HEK293 (cell line): ENCODE measurements around the gene XPO4.

Source experiments
- CTCF ChIA-PET: fragments of 350-600 bp; formaldehyde crosslinking; extraction: SDS; loops from one replicate; lab custom pipeline; 2021; ENCODE audit warnings: antibody characterized with exemption; lab: Yijun Ruan, JAX
- POLR2A ChIA-PET: fragments of 300-600 bp; formaldehyde crosslinking; extraction: SDS; loops from one replicate; lab custom pipeline; 2020; ENCODE audit warnings: antibody characterized with exemption, inconsistent platforms; lab: Yijun Ruan, JAX
- H3K27ac ChIP-seq: fragments of 200-500 bp; sonication (Bioruptor generic); 2 replicates; pipeline ENCODE4 v1.5.1; 2014; ENCODE audit warnings: low read depth, low read length, control low read depth, inconsistent platforms; ENCODE audit errors: extremely low read depth
- H3K36me3 ChIP-seq, 2 experiments: fragments of 200-500 bp in 1 of 2; sonication (Bioruptor generic) in 1 of 2; 1 replicate in 1 of 2; 2 replicates in 1 of 2; pipeline ENCODE4 v1.5.1; 2014 to 2017; ENCODE audit warnings: inconsistent platforms in 2 of 2, low read length in 2 of 2; ENCODE audit not compliant: control insufficient read depth in 2 of 2, insufficient read depth in 1 of 2
- H3K4me1 ChIP-seq: fragments of 200-500 bp; sonication (Bioruptor generic); 2 replicates; pipeline ENCODE4 v1.5.1; 2014; ENCODE audit warnings: mild to moderate bottlenecking, low read length, inconsistent platforms; ENCODE audit not compliant: control insufficient read depth, insufficient read depth
- H3K4me3 ChIP-seq: 2 replicates; pipeline ENCODE4 v1.5.1; 2011; ENCODE audit warnings: low read depth, mild to moderate bottlenecking, control low read depth, low read length, moderate library complexity
- H3K9me3 ChIP-seq: fragments of 200-500 bp; sonication (Bioruptor generic); 2 replicates; pipeline ENCODE4 v1.5.1; 2014; ENCODE audit warnings: low read depth, low read length, inconsistent platforms; ENCODE audit not compliant: control insufficient read depth, insufficient read depth
- GFI1B ChIP-seq: fragments of 450-650 bp; formaldehyde crosslinking; IDR thresholded peaks from 2 replicates; pipeline ENCODE4 v1.5.1; 2016; ENCODE audit warnings: missing biosample characterization, missing genetic modification characterization
- OVOL3 ChIP-seq: fragments of 450-650 bp; formaldehyde crosslinking; IDR thresholded peaks from 2 replicates; pipeline ENCODE4 v1.5.1; 2016; ENCODE audit warnings: missing biosample characterization, missing genetic modification characterization
- SCRT1 ChIP-seq: fragments of 450-650 bp; formaldehyde crosslinking; IDR thresholded peaks from 2 replicates; pipeline ENCODE4 v1.5.1; 2016; ENCODE audit warnings: missing biosample characterization, missing genetic modification characterization, borderline replicate concordance
- ZBTB1 ChIP-seq: fragments of 450-650 bp; formaldehyde crosslinking; IDR thresholded peaks from 2 replicates; pipeline ENCODE4 v1.5.1; 2016; ENCODE audit warnings: missing biosample characterization, missing genetic modification characterization
- ZBTB7A ChIP-seq: fragments of 450-650 bp; formaldehyde crosslinking; IDR thresholded peaks from 2 replicates; pipeline ENCODE4 v1.5.1; 2016; ENCODE audit warnings: low read depth, missing biosample characterization, missing genetic modification characterization
- ZFP69B ChIP-seq: fragments of 450-650 bp; formaldehyde crosslinking; IDR thresholded peaks from 2 replicates; pipeline ENCODE4 v1.5.1; 2016; ENCODE audit warnings: missing biosample characterization, missing genetic modification characterization
- ZNF10 ChIP-seq: fragments of 450-650 bp; formaldehyde crosslinking; IDR thresholded peaks from 2 replicates; pipeline ENCODE4 v1.5.1; 2017; ENCODE audit warnings: missing biosample characterization, missing genetic modification characterization
- ZNF140 ChIP-seq: fragments of 450-650 bp; formaldehyde crosslinking; IDR thresholded peaks from 2 replicates; pipeline ENCODE4 v1.5.1; 2016; ENCODE audit warnings: missing biosample characterization, missing genetic modification characterization
- ZNF157 ChIP-seq: fragments of 450-650 bp; formaldehyde crosslinking; IDR thresholded peaks from 2 replicates; pipeline ENCODE4 v1.5.1; 2016; ENCODE audit warnings: missing biosample characterization, missing genetic modification characterization
- ZNF16 ChIP-seq: fragments of 450-650 bp; formaldehyde crosslinking; IDR thresholded peaks from 2 replicates; pipeline ENCODE4 v1.5.1; 2016; ENCODE audit warnings: low read depth, missing biosample characterization, missing genetic modification characterization
- ZNF184 ChIP-seq: fragments of 450-650 bp; IDR thresholded peaks from 2 replicates; pipeline ENCODE4 v1.5.1; 2018; ENCODE audit warnings: missing biosample characterization, mild to moderate bottlenecking, missing genetic modification characterization
- ZNF23 ChIP-seq: fragments of 450-650 bp; formaldehyde crosslinking; IDR thresholded peaks from 2 replicates; pipeline ENCODE4 v1.5.1; 2016; ENCODE audit warnings: missing biosample characterization, missing genetic modification characterization, borderline replicate concordance
- ZNF239 ChIP-seq: fragments of 450-650 bp; formaldehyde crosslinking; IDR thresholded peaks from 2 replicates; pipeline ENCODE4 v1.5.1; 2016; ENCODE audit warnings: missing biosample characterization, missing genetic modification characterization
- ZNF302 ChIP-seq: fragments of 450-650 bp; formaldehyde crosslinking; IDR thresholded peaks from 2 replicates; pipeline ENCODE4 v1.5.1; 2016; ENCODE audit warnings: missing biosample characterization, missing genetic modification characterization, low read depth
- ZNF391 ChIP-seq: fragments of 450-650 bp; formaldehyde crosslinking; IDR thresholded peaks from 2 replicates; pipeline ENCODE4 v1.5.1; 2016; ENCODE audit warnings: low read depth, missing biosample characterization, missing genetic modification characterization, borderline replicate concordance
- ZNF426 ChIP-seq: fragments of 450-650 bp; formaldehyde crosslinking; IDR thresholded peaks from 2 replicates; pipeline ENCODE4 v1.5.1; 2017; ENCODE audit warnings: missing biosample characterization, missing genetic modification characterization, mild to moderate bottlenecking, inconsistent platforms, moderate library complexity
- ZNF501 ChIP-seq: fragments of 450-650 bp; formaldehyde crosslinking; IDR thresholded peaks from 2 replicates; pipeline ENCODE4 v1.5.1; 2016; ENCODE audit warnings: missing biosample characterization, missing genetic modification characterization
- ZNF529 ChIP-seq: fragments of 450-650 bp; formaldehyde crosslinking; IDR thresholded peaks from 2 replicates; pipeline ENCODE4 v1.5.1; 2017; ENCODE audit warnings: missing genetic modification characterization, missing biosample characterization; ENCODE audit not compliant: insufficient replicate concordance
- ZNF777 ChIP-seq: fragments of 450-650 bp; formaldehyde crosslinking; IDR thresholded peaks from 2 replicates; pipeline ENCODE4 v1.5.1; 2017; ENCODE audit warnings: missing biosample characterization, missing genetic modification characterization, borderline replicate concordance
- ZNF837 ChIP-seq: fragments of 450-650 bp; formaldehyde crosslinking; IDR thresholded peaks from 2 replicates; pipeline ENCODE4 v1.5.1; 2016; ENCODE audit warnings: missing biosample characterization, missing genetic modification characterization
- ZNF843 ChIP-seq: fragments of 450-650 bp; formaldehyde crosslinking; IDR thresholded peaks from 2 replicates; pipeline ENCODE4 v1.5.1; 2016; ENCODE audit warnings: missing biosample characterization, missing genetic modification characterization
- ZSCAN16 ChIP-seq: fragments of 450-650 bp; formaldehyde crosslinking; IDR thresholded peaks from 2 replicates; pipeline ENCODE4 v1.5.1; 2016; ENCODE audit warnings: missing biosample characterization, missing genetic modification characterization
- TF ChIP-seq, protein P1 (sequence below): fragments of 450-650 bp; formaldehyde crosslinking; IDR thresholded peaks from 2 replicates; pipeline ENCODE4 v1.5.1; 2016; ENCODE audit warnings: missing biosample characterization, missing genetic modification characterization, low read depth
- TF ChIP-seq, protein P2 (sequence below): fragments of 450-650 bp; formaldehyde crosslinking; IDR thresholded peaks from 2 replicates; pipeline ENCODE4 v1.5.1; 2016; ENCODE audit warnings: missing biosample characterization, missing genetic modification characterization
- TF ChIP-seq, protein P3 (sequence below): fragments of 450-650 bp; formaldehyde crosslinking; IDR thresholded peaks from 2 replicates; pipeline ENCODE4 v1.5.1; 2016; ENCODE audit warnings: missing biosample characterization, missing genetic modification characterization
- TF ChIP-seq, protein P4 (sequence below): fragments of 450-650 bp; formaldehyde crosslinking; IDR thresholded peaks from 2 replicates; pipeline ENCODE4 v1.5.1; 2016; ENCODE audit warnings: missing biosample characterization, missing genetic modification characterization

XPO4 gene

DNA sequence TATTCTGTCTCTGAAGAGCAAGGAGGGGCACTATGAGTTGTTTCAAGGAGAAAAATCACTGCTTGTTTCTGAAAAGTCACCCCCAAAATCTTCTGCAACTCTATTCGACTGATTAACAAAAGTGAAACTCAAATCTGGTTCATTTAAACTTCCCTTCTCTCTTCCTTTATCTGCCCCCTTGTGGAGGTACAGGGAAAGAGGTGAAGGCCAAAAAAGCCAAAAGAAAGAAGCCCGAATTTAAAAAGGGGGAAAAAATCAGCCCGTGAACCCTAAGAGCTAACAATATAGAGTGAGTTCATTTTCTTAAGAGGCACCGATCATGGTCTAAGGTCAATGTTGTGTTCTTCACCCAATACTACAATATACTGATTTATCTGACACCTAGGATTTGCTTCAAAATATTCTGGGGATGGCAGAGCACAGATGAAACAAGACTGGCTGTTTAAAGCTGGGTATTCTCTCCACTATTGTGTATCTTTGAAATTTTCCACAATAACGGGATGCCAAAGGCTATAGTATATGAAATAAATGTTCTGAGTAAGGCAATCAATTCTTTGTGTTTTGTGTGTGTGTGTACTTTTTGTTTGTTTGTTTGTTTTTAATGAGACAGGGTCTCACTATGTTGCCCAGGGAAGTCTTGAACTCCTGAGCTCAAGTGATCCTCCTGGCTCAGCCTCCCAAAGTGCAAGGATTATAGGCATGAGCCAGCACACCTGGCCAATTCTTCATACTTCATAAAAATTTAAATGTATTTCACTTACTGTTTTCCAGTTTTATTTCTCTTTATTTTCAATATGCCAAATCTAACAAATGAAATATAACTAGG is 73.8 kb downstream of the XPO4 start (continued):
- no peak for TF ChIP-seq ZNF302 (tag by site-specific recombination)
- no peak for TF ChIP-seq ZNF391 (tag by site-specific recombination)
- no peak for TF ChIP-seq ZNF239 (tag by site-specific recombination)
- no peak for TF ChIP-seq SCRT1 (tag by site-specific recombination)
- TF ChIP-seq ZNF140 (tag by site-specific recombination): no peak

DNA sequence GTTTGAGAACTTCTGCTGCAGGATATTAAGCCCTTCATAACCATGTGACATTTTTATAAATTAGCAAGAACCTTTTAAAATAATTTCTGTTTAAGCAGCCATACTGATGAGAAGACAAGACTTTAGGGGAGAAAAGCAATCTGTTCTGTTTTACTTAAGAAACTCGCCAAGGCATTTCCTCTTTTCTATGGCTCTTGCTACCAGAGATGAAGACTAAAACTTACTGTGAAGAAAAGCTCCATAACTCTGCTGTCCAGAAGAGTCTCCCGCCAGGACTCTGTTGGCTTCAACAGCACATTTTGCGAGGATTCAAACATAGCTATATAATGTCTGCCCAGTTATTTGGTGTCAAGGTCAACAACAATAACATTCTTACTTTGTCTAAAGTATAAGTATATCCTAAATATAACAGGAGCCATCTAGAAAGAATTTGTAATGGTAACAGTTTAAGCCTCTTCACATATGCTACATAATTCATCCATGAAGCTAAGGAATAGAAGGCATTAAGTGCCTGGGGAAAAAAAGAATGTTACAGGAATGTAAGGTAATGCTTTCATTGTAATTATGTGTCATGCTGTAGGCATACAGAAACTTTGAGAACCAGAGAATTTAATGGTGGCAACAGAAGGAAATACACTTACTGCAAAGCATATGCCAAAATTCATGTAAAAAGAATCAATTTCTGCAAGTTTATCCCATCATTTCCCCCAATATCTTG is 75.5 kb downstream of the XPO4 start:
- Histone ChIP-seq H3K4me3 (no peak overlapping the region), H3K27ac (no peak overlapping the region)
- POLR2A ChIA-PET: no interaction called here

DNA sequence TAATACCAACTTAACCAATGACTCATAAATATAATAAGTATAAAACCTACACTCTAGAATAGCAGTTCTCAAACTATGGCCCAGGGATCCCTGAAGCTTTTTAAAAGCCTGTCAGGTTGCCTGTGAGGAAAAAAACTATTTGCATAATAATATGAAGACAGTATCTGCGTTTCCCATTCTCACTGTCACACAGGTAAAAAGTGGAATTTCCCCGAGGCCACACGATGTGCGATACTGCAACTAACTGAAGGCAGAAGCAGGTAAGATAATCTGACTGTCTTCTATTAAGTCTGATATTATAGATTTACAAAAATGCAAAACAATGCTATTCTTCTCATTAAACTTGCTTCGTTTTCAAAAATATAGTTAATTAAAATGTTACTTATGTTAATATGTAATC is 76.2 kb downstream of the XPO4 start:
- POLR2A ChIA-PET: no interaction called here
- no peak overlapping the region for H3K27ac ChIP-seq

More for the DNA sequence above, 75.5 kb downstream of the XPO4 start:
- CTCF ChIA-PET: interaction anchor here (0.6 to 4.8 kb wide), 7 partner anchors 16 to 420 kb away, joined by 3 to 45 read pairs (median 3); no protein-coding TSS in a partner anchor
- no peak for TF ChIP-seq ZNF843 (tag by site-specific recombination)
- no peak for TF ChIP-seq ZNF529 (tag by site-specific recombination)
- no peak for TF ChIP-seq ZBTB1 (tag by site-specific recombination)
- TF ChIP-seq ZNF10 (tag by site-specific recombination): no peak
- TF ChIP-seq ZNF501 (tag by site-specific recombination): no peak
- no peak for TF ChIP-seq ZSCAN16 (tag by site-specific recombination)
- no peak for TF ChIP-seq ZNF777 (tag by site-specific recombination)
- TF ChIP-seq GFI1B: no peak
- no peak for TF ChIP-seq OVOL3 (tag by site-specific recombination)
- TF ChIP-seq, protein P1, sequence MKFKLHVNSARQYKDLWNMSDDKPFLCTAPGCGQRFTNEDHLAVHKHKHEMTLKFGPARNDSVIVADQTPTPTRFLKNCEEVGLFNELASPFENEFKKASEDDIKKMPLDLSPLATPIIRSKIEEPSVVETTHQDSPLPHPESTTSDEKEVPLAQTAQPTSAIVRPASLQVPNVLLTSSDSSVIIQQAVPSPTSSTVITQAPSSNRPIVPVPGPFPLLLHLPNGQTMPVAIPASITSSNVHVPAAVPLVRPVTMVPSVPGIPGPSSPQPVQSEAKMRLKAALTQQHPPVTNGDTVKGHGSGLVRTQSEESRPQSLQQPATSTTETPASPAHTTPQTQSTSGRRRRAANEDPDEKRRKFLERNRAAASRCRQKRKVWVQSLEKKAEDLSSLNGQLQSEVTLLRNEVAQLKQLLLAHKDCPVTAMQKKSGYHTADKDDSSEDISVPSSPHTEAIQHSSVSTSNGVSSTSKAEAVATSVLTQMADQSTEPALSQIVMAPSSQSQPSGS (tag by site-specific recombination): no peak
- TF ChIP-seq ZFP69B (tag by site-specific recombination): no peak
- TF ChIP-seq ZNF184: no peak
- TF ChIP-seq, protein P2, sequence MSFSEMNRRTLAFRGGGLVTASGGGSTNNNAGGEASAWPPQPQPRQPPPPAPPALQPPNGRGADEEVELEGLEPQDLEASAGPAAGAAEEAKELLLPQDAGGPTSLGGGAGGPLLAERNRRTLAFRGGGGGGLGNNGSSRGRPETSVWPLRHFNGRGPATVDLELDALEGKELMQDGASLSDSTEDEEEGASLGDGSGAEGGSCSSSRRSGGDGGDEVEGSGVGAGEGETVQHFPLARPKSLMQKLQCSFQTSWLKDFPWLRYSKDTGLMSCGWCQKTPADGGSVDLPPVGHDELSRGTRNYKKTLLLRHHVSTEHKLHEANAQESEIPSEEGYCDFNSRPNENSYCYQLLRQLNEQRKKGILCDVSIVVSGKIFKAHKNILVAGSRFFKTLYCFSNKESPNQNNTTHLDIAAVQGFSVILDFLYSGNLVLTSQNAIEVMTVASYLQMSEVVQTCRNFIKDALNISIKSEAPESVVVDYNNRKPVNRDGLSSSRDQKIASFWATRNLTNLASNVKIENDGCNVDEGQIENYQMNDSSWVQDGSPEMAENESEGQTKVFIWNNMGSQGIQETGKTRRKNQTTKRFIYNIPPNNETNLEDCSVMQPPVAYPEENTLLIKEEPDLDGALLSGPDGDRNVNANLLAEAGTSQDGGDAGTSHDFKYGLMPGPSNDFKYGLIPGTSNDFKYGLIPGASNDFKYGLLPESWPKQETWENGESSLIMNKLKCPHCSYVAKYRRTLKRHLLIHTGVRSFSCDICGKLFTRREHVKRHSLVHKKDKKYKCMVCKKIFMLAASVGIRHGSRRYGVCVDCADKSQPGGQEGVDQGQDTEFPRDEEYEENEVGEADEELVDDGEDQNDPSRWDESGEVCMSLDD (tag by site-specific recombination): no peak
- TF ChIP-seq, protein P3, sequence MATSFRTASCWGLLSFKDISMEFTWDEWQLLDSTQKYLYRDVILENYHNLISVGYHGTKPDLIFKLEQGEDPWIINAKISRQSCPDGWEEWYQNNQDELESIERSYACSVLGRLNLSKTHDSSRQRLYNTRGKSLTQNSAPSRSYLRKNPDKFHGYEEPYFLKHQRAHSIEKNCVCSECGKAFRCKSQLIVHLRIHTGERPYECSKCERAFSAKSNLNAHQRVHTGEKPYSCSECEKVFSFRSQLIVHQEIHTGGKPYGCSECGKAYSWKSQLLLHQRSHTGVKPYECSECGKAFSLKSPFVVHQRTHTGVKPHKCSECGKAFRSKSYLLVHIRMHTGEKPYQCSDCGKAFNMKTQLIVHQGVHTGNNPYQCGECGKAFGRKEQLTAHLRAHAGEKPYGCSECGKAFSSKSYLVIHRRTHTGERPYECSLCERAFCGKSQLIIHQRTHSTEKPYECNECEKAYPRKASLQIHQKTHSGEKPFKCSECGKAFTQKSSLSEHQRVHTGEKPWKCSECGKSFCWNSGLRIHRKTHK (tag by site-specific recombination): no peak
- no peak for TF ChIP-seq ZNF23 (tag by site-specific recombination)
- TF ChIP-seq, all 188 proteins: peak for 0
- H3K36me3 ChIP-seq: peaks cover 0 to 2% of the 10 kb centered on the region in 2 experiments; a peak in 1 of 3 replicates
- H3K4me1 ChIP-seq: peaks cover 8% of the 10 kb centered on the region; the same call in 1 of the 2 replicates
- H3K9me3 ChIP-seq: no peaks in the 10 kb centered on the region

More for the DNA sequence above, 76.2 kb downstream of the XPO4 start:
- CTCF ChIA-PET: interaction anchor here (0.7 to 4.8 kb wide), 4 partner anchors 21 to 332 kb away, joined by 3 to 45 read pairs (median 3); no protein-coding TSS in a partner anchor
- no peak overlapping the region for H3K4me3 ChIP-seq
- no peaks in the 10 kb centered on the region for H3K9me3 ChIP-seq
- 0 out of 2 replicates have a peak, but pooled peaks cover under 1% of the 10 kb centered on the region for H3K4me1 ChIP-seq
- TF ChIP-seq ZNF157 (tag by site-specific recombination): no peak
- TF ChIP-seq ZNF16 (tag by site-specific recombination): no peak
- TF ChIP-seq ZNF837 (tag by site-specific recombination): no peak
- TF ChIP-seq, protein P4, sequence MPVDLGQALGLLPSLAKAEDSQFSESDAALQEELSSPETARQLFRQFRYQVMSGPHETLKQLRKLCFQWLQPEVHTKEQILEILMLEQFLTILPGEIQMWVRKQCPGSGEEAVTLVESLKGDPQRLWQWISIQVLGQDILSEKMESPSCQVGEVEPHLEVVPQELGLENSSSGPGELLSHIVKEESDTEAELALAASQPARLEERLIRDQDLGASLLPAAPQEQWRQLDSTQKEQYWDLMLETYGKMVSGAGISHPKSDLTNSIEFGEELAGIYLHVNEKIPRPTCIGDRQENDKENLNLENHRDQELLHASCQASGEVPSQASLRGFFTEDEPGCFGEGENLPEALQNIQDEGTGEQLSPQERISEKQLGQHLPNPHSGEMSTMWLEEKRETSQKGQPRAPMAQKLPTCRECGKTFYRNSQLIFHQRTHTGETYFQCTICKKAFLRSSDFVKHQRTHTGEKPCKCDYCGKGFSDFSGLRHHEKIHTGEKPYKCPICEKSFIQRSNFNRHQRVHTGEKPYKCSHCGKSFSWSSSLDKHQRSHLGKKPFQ (tag by site-specific recombination): no peak
- no peak for TF ChIP-seq ZNF426 (tag by site-specific recombination)
- no peak for TF ChIP-seq ZBTB7A
- H3K36me3 ChIP-seq: peaks cover 0 to 2% of the 10 kb centered on the region in 2 experiments; a peak in 1 of 3 replicates
